ENCODE results near the gene TPCN1.

GRCh38 chr12:113268621-113269020 is 47.4 kb downstream of the TPCN1 start:
- TF ChIP-seq CTCF (IDR thresholded peaks at IDR 0.05): no peak
- TF ChIP-seq POLR2A (IDR thresholded peaks at IDR 0.05): no peak
- no peak for TF ChIP-seq POLR2AphosphoS5 (IDR thresholded peaks at IDR 0.05; ENCODE audit: insufficient read depth in 1 of 2, low read depth in 1 of 2)
